Astrocyte of the spinal cord (primary cell): ENCODE results near the gene PCBD2.

ENCODE experiments used
- DNase-seq: peaks from one replicate; pipeline ENCODE4 v3.0.0; 2011; ENCODE audit warnings: low read depth, low spot score
- H3K4me3 ChIP-seq: 2 replicates; pipeline ENCODE4 v1.5.1; 2011; ENCODE audit warnings: low read depth, mild to moderate bottlenecking, low read length, moderate library complexity
- in situ Hi-C: cut with HindIII; loops from 2 replicates; pipeline ENCODE4 v1.10.0; 2017; ENCODE audit warnings: low sequenced_read_pairs
- TF ChIP-seq, protein P1 (sequence below): IDR thresholded peaks from 2 replicates; pipeline ENCODE4 v1.5.1; 2012; ENCODE audit warnings: low read depth, mild to moderate bottlenecking, low read length, inconsistent platforms

The PCBD2 gene

DNA sequence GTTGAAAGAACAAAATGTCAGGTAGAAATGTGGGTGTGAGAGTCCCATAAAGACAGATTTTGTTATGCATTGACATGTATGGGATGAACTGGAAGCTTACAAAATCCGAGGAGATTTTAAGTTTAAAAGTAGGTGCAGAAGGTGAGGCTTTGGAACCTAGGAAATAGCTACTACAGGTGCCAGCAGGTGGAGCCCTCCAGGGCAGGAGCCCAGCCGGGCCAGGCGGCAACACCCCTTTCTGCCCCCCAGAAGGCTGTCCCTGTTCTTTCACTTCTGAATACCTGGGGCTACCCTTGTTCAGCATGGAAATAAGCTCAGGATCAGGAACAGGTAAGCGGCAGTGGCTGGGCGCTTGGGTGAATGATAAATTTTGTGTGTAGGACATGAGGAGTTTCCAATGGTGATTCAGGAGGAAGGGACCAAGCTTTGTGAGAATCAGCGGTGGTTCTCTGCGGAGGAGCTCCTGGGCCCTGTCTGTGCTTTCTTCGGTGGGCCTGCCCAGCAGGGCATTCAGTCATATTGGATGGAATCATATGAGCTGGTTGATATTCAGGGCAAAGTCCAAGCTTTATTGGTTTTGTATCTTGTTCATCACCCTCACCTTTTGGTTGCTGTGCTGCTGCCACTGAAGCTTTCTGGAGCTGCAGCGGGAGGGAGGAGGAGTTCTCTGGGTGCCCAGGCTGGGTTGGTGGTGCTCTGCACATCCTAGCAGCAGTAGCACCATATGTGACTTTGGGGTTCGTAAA lies 12.3 kb downstream of the PCBD2 start:
- DNase-seq, result no peak
- in situ Hi-C loops, result no loop called here
- H3K4me3 ChIP-seq, result no peak overlapping the region
- TF ChIP-seq, protein P1, sequence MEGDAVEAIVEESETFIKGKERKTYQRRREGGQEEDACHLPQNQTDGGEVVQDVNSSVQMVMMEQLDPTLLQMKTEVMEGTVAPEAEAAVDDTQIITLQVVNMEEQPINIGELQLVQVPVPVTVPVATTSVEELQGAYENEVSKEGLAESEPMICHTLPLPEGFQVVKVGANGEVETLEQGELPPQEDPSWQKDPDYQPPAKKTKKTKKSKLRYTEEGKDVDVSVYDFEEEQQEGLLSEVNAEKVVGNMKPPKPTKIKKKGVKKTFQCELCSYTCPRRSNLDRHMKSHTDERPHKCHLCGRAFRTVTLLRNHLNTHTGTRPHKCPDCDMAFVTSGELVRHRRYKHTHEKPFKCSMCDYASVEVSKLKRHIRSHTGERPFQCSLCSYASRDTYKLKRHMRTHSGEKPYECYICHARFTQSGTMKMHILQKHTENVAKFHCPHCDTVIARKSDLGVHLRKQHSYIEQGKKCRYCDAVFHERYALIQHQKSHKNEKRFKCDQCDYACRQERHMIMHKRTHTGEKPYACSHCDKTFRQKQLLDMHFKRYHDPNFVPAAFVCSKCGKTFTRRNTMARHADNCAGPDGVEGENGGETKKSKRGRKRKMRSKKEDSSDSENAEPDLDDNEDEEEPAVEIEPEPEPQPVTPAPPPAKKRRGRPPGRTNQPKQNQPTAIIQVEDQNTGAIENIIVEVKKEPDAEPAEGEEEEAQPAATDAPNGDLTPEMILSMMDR, result peak; percentile 21

DNA sequence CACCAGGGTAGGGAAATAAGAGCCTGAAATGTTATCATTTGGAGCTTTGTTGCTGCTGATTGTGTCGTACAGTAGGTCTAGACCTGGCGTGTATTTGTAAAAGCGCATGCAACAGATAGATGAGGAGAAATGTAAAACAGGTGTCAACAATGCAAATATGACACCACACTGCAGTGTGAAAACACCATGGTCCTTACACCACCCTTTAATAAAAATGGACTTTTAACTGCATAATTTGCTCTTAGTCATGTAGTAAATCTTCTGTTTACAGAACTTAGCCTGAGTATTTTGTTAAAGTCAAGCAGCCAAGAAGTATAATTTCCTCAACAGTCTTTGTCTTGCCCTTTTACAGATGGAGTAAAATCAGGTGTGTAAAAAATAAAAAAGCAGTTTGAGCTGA lies 13.9 kb downstream of the PCBD2 start:
- TF ChIP-seq, protein P1, result no peak
- H3K4me3 ChIP-seq, result no peak overlapping the region
- no peak for DNase-seq
- in situ Hi-C loops, result no loop called here

DNA sequence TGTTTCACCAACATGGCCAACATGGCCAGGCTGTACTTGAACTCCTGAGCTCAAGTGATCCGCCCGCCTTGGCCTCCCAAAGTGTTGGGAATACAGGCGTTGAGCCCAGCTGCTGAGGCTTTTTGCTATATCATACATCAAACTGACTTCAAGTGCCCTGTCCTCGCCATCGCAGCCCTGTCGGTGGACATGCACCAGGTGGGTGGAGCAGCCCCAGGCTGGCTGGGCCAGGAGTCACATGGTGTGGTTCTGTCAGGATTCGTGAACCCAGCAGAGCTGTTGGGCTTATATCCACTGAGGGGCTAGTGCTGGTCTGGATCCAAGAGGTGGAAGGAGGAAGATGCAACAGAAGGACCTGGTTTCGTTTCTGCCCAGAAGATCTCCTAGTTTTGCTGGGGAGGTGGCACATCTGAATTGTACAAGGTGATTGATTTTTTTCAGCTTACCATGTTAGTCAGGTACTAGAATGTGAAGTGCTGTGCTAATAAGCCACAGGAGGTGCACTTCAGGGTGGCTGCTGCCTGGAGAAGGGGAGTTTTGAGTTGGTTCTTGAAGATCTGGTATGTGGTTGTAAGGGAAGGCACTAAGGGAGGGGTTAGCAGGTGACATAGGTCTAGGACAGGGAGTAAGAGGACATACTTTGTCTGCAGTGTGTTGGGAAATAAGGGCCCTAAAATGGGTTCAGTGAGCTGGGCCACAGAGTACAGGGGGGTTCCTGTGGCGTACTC lies 16.1 kb downstream of the PCBD2 start:
- TF ChIP-seq, protein P1, result no peak
- H3K4me3 ChIP-seq, result no peak overlapping the region
- DNase-seq, result no peak
- in situ Hi-C loops, result no loop called here

DNA sequence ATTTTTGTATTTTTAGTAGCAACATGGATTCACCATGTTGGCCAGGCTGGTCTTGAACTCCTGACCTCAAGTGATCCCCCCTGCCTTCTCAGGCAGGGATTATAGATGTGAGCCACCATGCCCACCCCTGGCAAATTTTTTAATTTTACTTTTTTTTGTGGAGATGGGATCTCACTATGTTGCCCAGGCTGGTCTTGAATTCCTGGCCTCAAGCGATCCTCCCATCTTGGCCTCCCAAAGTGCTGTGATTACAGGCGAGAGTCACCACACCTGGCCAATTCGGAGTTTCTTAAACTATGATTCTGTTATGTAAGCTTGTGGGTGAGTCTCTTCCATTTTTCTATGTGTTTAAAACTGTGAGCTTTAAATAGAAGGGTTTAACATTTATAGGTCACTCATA lies 27.6 kb downstream of the PCBD2 start:
- TF ChIP-seq, protein P1, result no peak
- in situ Hi-C loops, result no loop called here

DNA sequence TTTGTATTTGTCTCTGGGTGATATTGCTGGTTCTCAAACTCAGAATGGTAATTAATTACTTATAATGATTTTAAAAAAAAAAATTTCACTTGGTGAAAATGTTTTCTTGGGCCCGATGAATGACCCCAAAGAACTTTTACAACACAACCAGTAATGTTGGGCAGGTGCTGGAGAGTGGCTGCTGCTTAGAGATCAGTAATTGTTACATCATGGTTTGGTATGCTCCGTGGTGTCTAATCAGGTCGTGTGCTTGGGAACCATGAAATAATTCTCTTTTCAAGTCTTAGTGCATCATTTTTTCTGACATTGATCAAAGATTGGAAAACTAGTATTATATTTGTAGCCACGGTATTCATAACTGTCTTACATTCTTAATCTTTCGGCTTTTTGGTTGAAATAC lies 29.3 kb downstream of the PCBD2 start:
- in situ Hi-C loops, result no loop called here
- no peak overlapping the region for H3K4me3 ChIP-seq
- TF ChIP-seq, protein P1, result no peak
- DNase-seq, result no peak

More for the DNA sequence above, 27.6 kb downstream of the PCBD2 start:
- no peak overlapping the region for H3K4me3 ChIP-seq
- no peak for DNase-seq

DNA sequence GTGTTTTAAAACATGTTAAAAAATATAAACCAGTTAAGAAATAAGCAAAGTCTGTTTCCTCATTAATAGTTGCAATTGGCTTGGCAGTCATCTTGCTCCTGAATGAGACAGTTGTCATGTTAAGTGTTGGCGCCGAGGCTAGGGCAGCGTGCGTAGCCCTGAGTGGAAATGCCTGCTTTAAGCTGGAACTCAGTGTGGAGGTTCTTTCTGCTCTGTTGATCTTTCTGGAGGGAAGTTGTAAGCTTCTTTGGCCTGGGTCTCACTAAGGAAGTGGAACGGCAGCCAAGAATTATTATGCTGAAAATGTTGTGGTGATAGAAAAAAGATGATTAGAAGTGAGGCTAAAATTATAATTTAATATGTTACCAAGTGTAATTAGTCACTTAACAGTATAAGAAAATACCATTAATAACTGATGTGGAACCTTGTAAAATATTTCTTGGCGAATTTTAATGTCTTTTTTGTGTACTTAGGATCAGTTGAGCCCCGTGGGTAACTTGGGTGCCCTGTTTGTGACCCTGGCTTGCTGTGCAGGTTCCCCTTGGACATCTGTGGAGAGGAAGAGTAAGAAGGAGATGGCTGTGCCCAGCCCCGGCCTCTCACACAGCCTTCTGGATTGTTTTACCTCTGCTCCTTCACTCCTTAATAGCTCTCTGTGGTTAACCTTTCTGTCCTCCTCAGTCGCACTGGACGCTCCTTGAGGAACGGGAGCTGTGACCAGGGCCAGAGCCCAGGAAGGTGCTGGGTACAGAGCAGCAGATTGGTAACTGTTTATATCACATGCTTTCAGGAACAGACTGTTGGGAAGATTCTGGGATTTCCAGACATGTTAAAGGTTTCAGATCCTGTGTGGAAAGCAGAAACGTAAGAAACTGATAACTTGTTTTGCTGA lies 31.0 kb downstream of the PCBD2 start:
- H3K4me3 ChIP-seq, result no peak overlapping the region
- TF ChIP-seq, protein P1, result no peak
- no peak for DNase-seq
- in situ Hi-C loops, result no loop called here
